ENCODE measurements around the gene PSMC3IP.

Gene PSMC3IP

DNA sequence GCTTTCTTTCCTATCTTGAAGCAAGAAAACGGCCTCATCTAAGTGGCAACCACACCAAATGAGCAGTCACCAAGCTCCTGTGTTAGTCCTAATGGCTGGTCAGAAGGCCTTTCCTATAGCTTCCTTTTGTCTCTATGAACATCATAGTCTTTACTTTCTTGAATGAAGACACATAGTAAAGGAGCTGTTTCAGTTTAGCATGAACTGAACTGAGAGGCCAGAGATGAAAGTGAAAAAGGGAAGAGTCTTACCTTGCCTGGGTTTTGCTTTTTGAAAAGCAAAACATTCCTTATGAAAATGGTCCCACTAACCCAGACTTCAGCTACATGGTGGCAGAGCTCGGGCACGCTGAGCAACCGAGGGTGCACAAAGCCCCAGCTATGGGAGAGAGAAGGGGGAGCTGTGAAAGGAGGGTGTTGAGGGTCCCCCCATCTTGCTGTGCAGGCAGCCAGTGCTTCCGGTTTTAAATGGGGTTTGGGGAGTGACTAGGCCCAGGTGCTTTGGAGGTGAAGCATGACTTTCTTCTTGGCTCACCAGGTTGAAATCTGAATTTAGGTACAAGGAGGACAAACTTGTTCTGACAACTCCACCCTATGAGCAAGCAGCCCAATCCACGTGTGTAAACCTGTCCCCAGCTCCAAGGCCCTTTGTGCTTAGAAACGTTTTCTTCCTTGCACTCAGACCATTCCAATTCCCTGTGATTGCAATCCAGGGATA, 9.1 kb upstream of the PSMC3IP start:
- DNase-seq: no peak

DNA sequence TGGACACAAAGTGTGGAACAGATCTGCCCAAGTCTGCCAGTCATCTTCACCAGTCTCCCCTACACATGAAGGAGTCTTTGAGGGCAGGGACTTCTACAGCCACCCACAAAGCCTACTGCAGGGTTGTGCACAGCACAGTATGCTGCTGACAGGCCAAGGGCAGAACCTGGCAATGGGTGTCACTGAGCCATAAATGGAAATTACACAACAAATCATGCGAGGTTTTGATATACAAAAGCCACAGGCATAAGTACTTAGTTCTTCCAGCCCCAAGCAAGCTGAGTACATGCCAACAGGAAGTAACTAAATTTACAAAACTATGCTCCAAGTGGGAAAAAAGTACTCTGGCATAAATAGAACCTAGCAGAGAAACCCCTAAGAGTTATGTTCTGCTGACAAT, 7.8 kb upstream of the PSMC3IP start:
- DNase-seq: no peak

DNA sequence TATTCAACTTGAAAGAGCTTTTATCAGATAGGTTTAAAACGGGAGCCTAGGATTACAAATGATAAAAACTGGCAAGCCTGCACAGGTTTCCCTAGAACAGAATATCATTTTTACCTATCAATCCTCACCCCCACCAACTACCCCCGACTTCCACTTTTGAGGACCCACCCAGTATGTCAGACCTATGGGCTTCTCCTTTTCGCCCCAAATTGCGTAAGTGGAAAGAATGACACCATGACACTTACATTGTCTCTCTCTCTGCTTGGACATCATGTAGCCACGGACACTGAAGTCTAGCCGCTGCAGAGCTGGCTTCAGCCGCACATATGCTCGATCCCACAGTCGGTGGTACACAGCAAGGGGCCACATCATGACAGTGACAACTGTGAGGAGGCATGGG, 7.4 kb upstream of the PSMC3IP start:
- DNase-seq: no peak

DNA sequence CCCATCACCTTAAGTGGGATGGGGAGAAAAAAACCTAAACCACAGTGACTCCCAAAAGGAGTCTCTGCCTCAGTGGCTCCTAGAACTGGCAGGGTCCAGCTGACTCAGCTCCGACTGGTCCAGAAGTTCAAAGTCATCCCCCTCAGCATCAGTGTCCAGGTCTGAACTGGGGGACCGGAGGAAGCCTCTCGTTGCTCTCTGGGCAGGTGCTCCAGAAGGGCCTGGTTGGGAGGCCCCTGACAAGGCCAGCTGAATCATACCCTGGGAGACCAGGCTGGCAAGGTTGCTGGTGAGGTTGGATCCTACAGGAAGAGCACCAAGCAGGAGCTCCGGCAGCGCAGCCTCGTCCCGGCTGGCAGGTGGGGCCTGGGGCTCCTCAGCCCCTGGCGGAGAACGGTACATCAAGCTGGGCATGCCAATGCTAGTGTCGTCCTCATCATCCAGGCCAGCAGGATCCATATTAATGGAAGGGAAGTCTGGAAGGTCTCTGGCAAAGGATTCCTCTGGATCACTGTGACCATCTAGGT, 4.3 kb upstream of the PSMC3IP start:
- no peak for DNase-seq

DNA sequence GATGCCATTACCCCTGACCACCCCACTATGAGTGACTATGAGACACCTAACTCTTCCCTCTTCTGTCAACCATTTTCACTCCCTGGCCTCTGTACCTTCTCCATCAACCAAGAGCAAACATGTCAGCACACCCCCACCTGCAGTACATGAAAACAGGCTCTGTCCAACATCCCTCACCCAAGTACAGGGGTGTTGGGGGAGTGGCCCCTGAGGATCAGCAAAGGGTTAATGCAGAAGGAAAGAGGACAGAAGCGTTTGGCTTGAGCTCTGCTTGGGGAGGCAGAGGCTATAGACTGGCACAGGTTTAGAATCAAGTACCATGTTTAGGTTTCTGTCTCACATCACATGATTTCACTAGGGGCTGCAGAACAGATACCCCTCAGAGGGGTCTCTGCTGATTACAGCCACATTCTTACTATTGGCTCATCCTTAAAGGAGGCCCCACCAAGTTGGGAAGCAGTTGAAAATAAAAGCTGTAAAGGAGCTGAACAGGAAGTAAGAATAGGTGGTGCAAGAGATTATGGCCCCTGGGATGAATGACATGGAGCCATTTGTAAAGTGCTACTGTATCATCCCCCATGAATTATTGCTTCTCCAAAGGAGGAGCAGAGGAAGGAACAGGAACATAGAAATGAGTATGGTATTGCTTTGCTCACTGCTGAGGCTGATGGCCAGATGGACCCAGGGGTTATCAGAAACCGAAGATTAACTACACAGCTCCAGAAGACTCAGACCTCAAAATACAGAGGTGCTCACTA, 2.4 kb upstream of the PSMC3IP start:
- DNase-seq: no peak

DNA sequence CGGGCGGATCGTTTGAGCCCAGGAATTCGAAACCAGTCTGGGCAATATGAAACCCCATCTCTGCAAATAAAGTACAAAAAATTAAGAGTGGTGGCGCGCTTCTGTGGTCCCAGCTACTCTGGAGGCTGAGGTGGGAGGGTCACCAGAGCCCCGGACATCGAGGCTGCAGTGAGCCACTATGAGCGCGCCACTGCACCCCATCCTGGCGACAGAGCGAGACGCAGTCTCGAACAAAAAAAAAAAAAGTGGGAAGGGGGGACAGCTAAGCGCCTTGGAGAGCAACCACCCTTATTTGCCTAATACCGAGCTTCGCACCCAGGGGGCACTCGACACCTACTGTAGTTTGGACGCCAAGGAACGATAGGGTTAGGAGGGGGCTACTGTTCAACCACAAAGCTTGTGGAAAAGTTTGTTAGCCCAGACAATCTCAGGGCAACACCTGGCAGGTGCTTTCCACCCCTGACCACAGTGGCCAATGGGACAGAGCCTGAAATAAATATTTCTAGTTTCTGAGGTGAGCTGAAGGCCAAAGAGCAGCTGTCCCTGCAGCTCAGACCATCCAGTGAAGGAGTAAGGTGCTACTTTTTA, 847 bp upstream of the PSMC3IP start:
- peak in 49 of 58 donors; percentile 9 to 77 (median 34) for DNase-seq

DNA sequence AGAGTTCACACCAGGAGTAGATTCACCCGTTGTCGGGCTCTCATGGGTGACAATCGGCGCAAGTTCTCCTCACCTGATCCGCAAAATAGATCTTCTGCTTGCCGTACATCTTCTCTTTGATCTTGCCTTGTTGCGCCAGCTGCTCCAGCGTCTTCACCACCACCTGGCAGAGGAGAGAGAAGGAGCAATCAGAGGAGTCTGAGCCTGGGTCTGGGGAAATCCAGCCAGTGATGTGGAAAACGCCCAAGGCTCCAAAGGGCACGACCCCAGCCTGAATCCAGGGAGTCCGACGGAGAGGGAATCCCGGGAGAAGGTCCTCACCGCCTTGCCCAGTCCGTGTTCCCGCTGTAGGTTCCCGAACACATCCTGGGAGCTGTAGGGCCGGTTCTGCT, 393 bp downstream of the PSMC3IP start:
- no peak for DNase-seq

DNA sequence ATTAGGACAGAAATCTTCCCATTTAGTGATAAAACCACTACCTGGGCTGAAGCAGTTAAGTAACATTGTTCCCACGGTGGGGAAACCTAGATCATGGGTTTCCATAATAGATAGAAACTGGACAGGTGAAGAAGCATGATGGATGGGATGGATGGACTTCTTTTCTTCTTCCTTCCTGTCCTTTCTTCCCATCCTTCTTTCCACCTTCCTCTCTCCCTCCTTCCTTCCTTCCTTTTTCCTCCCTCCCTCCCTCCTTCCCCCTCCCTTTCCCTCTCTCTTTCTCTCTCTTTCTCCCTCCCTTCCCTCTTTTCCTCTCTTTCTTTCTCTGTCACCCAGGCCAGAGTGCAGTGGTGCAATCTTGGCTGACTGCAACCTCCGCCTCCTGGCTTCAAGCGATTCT, 3.1 kb downstream of the PSMC3IP start:
- no peak for DNase-seq

DNA sequence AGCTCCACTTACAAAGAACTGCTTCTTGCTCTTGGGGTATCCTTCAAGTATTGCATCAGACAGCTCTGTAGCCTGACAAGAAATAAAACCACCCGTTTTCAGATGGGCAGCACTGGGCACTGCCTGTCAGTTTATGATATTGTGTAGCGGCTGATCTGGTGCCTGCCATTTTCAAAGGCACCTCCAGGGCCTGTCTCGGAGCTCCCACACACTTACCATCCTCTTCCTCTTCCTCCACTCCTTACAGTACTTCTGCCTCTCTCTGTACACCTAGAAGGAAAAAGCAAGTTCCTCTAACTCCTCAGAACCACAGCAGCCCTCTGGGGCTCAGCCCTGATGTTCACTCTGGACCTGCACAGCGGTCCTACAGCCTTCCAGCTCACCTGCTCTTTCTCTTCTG, 4.4 kb downstream of the PSMC3IP start:
- DNase-seq: no peak

DNA sequence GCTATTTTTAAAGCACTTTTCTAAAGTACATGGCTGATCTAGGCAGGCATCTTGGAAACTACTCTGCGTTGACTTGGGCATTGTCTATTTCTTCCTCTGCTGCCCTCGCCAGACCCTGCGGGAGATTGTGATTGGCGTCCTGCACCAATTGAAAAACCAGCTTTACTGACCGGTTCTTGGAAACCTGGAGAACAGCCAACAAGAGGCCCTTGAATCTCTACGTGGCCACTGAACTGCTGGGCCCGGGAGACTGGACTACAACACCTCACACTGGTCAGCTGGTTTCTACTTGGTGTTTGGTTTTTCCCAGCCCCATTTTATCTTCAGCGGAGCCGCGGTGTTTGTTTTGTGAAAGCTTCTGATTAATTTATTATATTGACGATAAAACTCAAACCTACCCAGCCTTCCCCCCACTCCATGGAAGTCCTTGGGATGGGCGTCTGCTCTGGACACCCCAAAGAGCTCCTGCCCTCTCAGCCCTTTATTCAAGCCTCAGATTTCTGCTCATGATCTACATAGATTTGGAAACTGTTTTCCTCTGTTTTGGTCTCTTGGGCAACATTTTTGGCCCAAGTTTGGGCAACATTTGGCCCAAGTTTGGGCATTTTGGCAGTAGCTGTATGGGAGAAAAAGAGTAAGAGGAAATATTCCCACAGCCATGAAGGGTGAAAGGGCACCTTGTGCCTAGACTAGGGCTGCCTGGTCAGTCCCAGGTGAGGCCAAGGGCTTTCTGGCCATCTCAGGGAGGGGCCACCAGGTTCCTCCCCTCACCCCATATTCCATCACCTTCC, 5.9 kb downstream of the PSMC3IP start:
- no peak for DNase-seq

DNA sequence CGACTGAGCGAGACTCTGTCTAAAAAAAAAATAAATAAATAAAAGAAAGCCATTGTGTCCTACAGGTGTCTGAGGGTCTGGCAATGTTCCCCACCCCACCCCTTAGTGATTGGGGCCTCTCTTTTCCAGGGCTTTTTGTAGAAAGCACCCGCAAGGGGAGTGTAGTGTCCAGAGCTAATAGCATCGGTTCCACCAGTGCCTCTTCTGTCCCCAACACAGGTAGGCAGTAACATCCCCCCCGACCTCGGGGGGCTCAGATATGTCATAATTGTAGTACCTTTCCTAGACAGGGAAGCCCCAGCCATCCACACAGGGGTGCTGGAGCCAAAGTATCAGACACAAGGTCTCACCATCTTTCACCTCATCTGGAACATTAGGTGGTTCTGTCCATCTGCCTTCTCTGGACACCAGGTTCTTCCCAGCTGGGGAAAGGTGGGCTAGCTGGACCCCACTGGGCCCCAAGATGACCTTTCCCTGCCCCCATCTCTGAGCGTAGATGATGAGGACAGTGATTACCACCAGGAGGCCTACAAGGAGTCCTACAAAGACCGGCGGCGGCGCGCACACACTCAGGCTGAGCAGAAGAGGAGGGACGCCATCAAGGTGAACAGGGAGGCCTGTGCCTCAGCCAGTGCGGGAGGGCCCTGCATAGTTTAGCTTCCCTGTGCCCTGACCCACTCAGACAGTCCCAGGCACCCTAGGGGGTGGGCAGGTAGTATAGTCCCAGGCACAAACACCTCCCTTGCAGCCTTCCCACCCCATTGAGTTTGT, 9.0 kb downstream of the PSMC3IP start:
- no peak for DNase-seq

DNA sequence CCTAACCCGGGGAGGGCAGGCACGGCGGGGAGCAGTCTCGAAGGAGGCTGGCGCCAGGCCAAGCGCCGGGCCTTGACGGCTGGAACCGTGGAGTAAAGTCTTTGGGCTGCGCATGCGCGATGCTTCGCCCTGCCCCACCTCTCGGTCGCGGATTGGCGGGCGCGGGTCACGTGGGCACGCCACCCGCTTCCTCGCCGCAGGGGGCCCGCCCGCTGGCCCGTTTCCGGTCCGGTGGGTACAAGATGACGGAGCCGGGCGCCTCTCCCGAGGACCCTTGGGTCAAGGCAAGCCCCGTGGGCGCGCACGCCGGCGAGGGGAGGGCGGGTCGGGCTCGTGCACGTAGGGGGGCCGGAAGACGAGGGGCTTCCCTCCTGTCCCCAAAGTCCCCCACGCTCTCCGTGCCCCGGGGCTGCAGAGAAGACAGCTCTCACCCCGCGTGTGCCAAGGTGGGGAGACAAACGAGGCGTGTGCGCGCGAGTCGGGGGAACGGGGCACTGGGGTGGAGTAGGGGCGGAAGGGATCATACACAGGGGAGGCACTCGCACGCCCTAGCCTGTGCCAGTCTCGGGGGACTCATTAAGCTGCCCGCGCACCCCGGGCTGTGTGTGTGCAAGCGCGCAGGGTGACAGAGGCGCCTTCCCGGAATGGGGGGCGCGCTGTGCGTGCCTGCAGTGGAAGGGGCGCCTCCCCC, 10.5 kb downstream of the PSMC3IP start, which contains the start of gene MLX:
Gene MLX (plus strand): TSS at position 218 of the 691 bp plus-strand sequence. CDS start 25 bp downstream, at position 243.
- peak; percentile 40 to 97 (median 88) for DNase-seq

DNA sequence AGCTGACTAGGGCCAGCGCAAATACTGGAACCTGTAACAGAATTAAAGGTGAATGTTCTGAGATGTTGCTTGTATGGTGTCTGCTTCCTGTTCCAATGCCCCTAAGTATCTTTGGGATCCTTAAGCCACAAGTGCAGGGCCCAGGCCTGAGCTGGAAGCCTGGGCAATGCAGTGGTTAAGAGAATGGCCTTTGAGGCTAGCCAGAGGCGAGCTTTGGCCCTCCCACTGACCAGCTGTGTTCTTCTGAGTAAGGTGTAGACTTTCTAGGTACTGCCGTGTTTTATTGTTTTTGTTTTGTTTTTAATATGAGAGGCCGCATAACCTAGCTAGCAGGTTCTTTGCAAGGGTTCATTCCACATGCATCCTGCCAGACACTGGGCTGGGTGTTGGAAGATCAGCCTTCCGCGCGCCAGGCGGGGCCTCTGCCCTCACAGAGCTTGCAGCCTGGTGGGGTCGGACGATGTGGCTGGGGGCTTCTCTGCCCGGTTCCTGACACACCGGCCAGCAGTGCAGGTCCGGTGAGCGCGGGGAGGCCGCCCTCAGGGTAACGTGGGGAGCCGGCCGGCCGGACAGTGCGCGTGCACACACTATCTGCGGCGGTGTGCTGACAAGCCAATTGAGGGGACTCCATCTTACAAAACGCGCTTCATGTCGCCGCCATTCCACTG, 11.2 kb downstream of the PSMC3IP start:
- DNase-seq: peak in 1 of 58 donors; percentile 55

DNA sequence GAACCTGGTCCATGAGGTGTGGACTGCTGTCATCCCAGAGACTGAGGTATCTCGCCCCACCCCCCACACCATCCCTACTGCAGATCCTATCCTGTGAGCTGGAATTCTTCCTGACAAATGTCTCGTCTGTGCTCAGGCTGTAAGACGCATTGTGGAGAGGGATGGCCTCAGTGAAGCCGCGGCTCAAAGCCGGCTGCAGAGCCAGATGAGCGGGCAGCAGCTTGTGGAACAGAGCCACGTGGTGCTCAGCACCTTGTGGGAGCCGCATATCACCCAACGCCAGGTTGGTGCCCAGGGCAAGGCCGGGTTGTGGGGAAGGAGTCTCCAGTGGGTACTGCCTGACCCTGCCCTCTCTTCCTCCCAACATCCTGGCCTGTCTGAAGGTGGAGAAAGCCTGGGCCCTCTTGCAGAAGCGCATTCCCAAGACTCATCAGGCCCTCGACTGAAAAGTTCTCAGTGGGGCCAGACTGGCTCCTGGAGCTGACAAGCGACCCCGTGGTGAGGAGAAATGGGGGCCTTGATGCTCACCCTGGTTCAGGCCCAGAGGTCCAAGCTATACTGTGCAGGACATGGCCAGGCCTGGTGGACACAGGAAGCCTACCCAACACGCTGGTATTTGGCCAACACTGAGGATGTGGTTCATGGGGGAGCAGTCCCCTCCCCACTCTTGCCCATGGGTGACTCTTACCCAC, 11.9 kb downstream of the PSMC3IP start:
- DNase-seq: no peak

DNA sequence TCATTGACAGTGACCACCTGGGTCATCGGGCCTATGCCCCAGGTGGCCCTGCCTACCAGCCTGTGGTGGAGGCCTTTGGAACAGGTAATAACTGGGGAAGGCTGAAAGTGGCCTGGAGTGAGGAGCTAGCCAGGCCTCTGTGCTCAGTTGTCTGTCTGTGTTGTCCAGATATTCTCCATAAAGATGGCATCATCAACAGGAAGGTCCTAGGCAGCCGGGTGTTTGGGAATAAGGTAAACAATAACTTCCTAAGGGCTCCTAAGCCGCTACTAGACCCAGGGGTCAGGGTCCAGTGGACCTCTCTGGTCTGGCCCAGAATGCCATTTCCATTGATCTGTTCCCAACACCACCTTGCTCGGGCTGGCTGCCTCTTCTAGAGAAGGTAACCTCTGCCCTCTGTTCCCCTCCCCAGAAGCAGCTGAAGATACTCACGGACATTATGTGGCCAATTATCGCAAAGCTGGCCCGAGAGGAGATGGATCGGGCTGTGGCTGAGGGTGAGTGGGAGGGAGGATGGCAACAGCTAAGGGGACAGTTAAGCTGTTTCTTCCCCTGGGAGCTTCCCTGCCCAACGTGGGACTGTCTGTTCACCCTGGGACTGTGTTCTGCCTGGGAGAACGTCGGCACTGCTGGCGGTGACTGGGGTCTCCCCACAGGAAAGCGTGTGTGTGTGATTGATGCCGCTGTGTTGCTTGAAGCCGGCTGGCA, 12.6 kb downstream of the PSMC3IP start:
- no peak for DNase-seq

DNA sequence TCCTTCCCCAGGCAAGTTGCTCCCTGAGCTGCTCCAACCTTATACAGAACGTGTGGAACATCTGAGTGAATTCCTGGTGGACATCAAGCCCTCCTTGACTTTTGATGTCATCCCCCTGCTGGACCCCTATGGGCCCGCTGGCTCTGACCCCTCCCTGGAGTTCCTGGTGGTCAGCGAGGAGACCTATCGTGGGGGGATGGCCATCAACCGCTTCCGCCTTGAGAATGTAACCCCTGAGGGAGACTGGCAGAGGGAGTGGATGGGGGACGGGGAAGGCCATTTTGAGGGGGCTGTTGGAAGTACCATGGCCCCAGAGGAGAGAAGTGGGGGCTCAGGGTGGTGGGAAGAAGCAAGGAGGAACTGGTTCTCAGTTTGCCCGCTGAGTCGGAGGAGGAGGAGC, 13.6 kb downstream of the PSMC3IP start:
- DNase-seq: no peak

DNA sequence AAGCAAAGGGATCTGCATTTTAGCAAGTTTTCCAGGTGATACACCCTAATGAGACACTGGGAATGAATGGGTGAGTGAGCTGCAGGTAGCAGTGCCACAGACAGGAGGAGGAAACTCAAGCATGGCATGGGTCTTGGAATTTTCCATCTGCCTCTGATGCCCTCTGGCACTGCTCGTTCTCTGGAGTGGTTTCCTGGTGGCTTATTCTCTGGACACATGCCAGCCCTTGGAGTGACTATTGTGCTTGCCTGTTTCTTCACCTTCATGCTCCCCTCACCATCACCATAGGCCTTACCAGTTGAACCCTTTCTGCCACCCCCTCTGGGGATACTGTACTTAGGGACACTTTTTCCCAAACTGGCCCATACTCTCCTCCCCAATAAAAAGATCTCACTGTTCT, 14.0 kb downstream of the PSMC3IP start:
- DNase-seq: no peak

DNA sequence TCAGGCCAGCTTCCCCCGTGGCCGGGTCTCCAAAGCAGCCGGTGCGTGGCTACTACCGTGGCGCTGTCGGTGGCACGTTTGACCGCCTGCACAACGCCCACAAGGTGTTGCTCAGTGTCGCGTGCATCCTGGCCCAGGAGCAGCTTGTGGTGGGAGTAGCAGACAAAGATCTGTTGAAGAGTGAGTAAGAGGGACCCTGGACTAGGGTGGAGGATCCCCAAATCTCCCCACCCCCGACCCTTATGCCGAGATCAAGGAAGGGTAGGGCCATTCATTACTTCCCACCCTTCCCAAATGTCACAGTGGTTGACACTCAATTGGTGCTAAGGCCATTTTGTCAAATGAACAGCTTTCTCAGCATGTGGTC, 14.4 kb downstream of the PSMC3IP start:
- no peak for DNase-seq
